ENCODE measurements around the gene HOXB1. TPM values are rescaled to one million over a fixed set of nuclear protein-coding genes. Genes with fewer than 3 reads are reported as not detected.

The HOXB1 gene
- total and polyA plus RNA-seq, 2 experiments from 2014 or later: not detected

GRCh38 chr17:48559122-48559839 is 28.5 kb upstream of the HOXB1 start:
- H4K20me1 ChIP-seq (replicated peaks; ENCODE audit: insufficient read depth): peaks cover 65% of the 10 kb centered on the region
- H3K79me2 ChIP-seq (replicated peaks; ENCODE audit: insufficient read depth): no peaks in the 10 kb centered on the region
- TF ChIP-seq, protein P1, sequence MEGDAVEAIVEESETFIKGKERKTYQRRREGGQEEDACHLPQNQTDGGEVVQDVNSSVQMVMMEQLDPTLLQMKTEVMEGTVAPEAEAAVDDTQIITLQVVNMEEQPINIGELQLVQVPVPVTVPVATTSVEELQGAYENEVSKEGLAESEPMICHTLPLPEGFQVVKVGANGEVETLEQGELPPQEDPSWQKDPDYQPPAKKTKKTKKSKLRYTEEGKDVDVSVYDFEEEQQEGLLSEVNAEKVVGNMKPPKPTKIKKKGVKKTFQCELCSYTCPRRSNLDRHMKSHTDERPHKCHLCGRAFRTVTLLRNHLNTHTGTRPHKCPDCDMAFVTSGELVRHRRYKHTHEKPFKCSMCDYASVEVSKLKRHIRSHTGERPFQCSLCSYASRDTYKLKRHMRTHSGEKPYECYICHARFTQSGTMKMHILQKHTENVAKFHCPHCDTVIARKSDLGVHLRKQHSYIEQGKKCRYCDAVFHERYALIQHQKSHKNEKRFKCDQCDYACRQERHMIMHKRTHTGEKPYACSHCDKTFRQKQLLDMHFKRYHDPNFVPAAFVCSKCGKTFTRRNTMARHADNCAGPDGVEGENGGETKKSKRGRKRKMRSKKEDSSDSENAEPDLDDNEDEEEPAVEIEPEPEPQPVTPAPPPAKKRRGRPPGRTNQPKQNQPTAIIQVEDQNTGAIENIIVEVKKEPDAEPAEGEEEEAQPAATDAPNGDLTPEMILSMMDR (conservative IDR thresholded peaks at IDR 0.05; ENCODE audit: low read depth in 2 of 2): 0 out of 4 replicates have a peak, but pooled peaks of 1 of the 2 experiments have one; percentile 8
- TF ChIP-seq EZH2 (IDR thresholded peaks at IDR 0.05; ENCODE audit: low read depth, unreplicated experiment) (peak; percentile 83), ZNF114 (CRISPR knock-in tag; IDR thresholded peaks at IDR 0.05) (no peak)
- no peak overlapping the region for H2AFZ ChIP-seq
- H3K36me3 Mint-ChIP-seq (ENCODE audit: low read depth): no peaks in the 10 kb centered on the region
- peaks cover 48% of the 10 kb centered on the region for H3F3A ChIP-seq (replicated peaks; ENCODE audit: low read depth)
- no peaks in the 10 kb centered on the region for H3K9me2 ChIP-seq (ENCODE audit: insufficient read depth)
- no peaks in the 10 kb centered on the region; the same call in 2 of the 3 replicates for H3K9me3 Mint-ChIP-seq
- peak overlapping the region; percentile 67 for H3K4me2 ChIP-seq
- DNase-seq (ENCODE audit: low spot score) (no peak), ATAC-seq (no peak)
- H3K27me3 ChIP-seq (ENCODE audit: insufficient read depth): peaks cover 100% of the 10 kb centered on the region
- H3K4me1 ChIP-seq (ENCODE audit: insufficient read depth): peaks cover 47% of the 10 kb centered on the region
- no peak overlapping the region for H3K27ac ChIP-seq (ENCODE audit: low read depth)
- 0 out of 2 replicates have a peak overlapping the region, but pooled peaks have one; percentile 30 for H3K4me3 ChIP-seq
- H3K4me3 Mint-ChIP-seq: no peak overlapping the region
- H3K27ac Mint-ChIP-seq: no peak overlapping the region
- H3K4me1 Mint-ChIP-seq: peaks cover 27% of the 10 kb centered on the region
- peaks cover 96% of the 10 kb centered on the region for H3K27me3 Mint-ChIP-seq (ENCODE audit: insufficient read depth, low read depth, poor library complexity)
- no peaks in the 10 kb centered on the region for H3K36me3 ChIP-seq (ENCODE audit: insufficient read depth)

- no peaks in the 10 kb centered on the region; the same call in 2 of the 3 replicates for H3K9me3 Mint-ChIP-seq
- Histone ChIP-seq H3K27me3 (ENCODE audit: insufficient read depth) (peaks cover 100% of the 10 kb centered on the region), H3K4me2 (no peak overlapping the region), H3K4me3 (no peak overlapping the region), H4K20me1 (replicated peaks; ENCODE audit: insufficient read depth) (peaks cover 67% of the 10 kb centered on the region), H3K27ac (ENCODE audit: low read depth) (no peak overlapping the region), H3K9me2 (ENCODE audit: insufficient read depth) (no peaks in the 10 kb centered on the region), H3K4me1 (ENCODE audit: insufficient read depth) (peaks cover 52% of the 10 kb centered on the region), H3K36me3 (ENCODE audit: insufficient read depth) (no peaks in the 10 kb centered on the region), H3F3A (replicated peaks; ENCODE audit: low read depth) (peaks cover 53% of the 10 kb centered on the region), H2AFZ (no peak overlapping the region), H3K79me2 (replicated peaks; ENCODE audit: insufficient read depth) (no peaks in the 10 kb centered on the region)
- TF ChIP-seq EZH2phosphoT487 (IDR thresholded peaks at IDR 0.05; ENCODE audit: unreplicated experiment): no peak
- H3K36me3 Mint-ChIP-seq (ENCODE audit: low read depth): no peaks in the 10 kb centered on the region
- ATAC-seq (no peak), DNase-seq (ENCODE audit: low spot score) (no peak)
- H3K4me3 Mint-ChIP-seq: no peak overlapping the region
- peaks cover 27% of the 10 kb centered on the region for H3K4me1 Mint-ChIP-seq
- H3K27ac Mint-ChIP-seq: no peak overlapping the region
- H3K27me3 Mint-ChIP-seq (ENCODE audit: insufficient read depth, low read depth, poor library complexity): peaks cover 99% of the 10 kb centered on the region
These were observed 28.0 kb upstream of the HOXB1 start for GRCh38 chr17:48558831-48559121.

GRCh38 chr17:48558057-48558830 is 27.4 kb upstream of the HOXB1 start:
- no peaks in the 10 kb centered on the region for H3K36me3 Mint-ChIP-seq (ENCODE audit: low read depth)
- H3K27ac ChIP-seq (ENCODE audit: low read depth): no peak overlapping the region
- peaks cover 25% of the 10 kb centered on the region for H3K4me1 Mint-ChIP-seq

More at GRCh38 chr17:48558057-48558830, 27.4 kb upstream of the HOXB1 start:
- H3K36me3 ChIP-seq (ENCODE audit: insufficient read depth): no peaks in the 10 kb centered on the region
- Mint-ChIP-seq H3K27ac (no peak overlapping the region), H3K27me3 (ENCODE audit: insufficient read depth, low read depth, poor library complexity) (peaks cover 99% of the 10 kb centered on the region), H3K9me3 (no peaks in the 10 kb centered on the region; the same call in 1 of the 3 replicates), H3K4me3 (no peak overlapping the region)
- peak; percentile 67 for TF ChIP-seq EZH2 (IDR thresholded peaks at IDR 0.05; ENCODE audit: low read depth, unreplicated experiment)
- TF ChIP-seq, protein P1 (conservative IDR thresholded peaks at IDR 0.05; ENCODE audit: low read depth in 2 of 2): no peak
- peaks cover 67% of the 10 kb centered on the region for H4K20me1 ChIP-seq (replicated peaks; ENCODE audit: insufficient read depth)
- H3K4me2 ChIP-seq: no peak overlapping the region
- ATAC-seq (no peak), DNase-seq (ENCODE audit: low spot score) (no peak)
- no peaks in the 10 kb centered on the region for H3K79me2 ChIP-seq (replicated peaks; ENCODE audit: insufficient read depth)
- H3F3A ChIP-seq (replicated peaks; ENCODE audit: low read depth): peaks cover 56% of the 10 kb centered on the region
- peaks cover 100% of the 10 kb centered on the region for H3K27me3 ChIP-seq (ENCODE audit: insufficient read depth)
- H3K9me2 ChIP-seq (ENCODE audit: insufficient read depth): no peaks in the 10 kb centered on the region
- H2AFZ ChIP-seq: no peak overlapping the region
- peaks cover 47% of the 10 kb centered on the region for H3K4me1 ChIP-seq (ENCODE audit: insufficient read depth)
- H3K4me3 ChIP-seq: no peak overlapping the region

Data from GM23338 (cell line).